D721Med (cell line): ENCODE measurements around the gene ANO5.

Source experiments
- DNase-seq: peaks from one replicate; pipeline ENCODE4 v3.0.0; 2011; ENCODE audit warnings: low spot score; ENCODE audit not compliant: insufficient read length
- FAIRE-seq: peaks from 2 replicates; lab custom pipeline; 2011; peaks lifted over from hg19 to GRCh38; lab: Jason Lieb, UNC
- CTCF ChIP-seq: IDR thresholded peaks from 2 replicates; pipeline ENCODE4 v1.5.1; 2012; ENCODE audit warnings: mild to moderate bottlenecking, control low read depth; ENCODE audit not compliant: insufficient read depth; ENCODE audit errors: missing control alignments

The ANO5 gene

DNA sequence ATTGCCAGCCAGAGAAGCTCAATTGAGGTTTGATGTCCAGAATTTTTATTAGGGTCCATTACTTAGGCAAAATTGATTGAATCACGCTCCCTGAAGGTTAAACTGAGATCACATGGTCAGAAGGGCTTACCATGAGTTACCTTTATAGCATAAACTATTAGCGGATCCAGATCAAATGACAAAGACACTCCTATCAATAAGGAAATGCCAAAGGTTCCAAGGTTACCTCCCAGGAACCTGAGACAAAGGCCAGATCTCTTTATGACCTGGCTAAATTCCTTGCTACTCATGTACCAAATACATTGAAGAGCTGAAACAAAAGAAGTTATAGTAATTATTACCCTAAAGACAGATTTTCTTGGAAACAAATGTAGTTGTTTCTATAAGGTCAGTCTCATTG, 27.8 kb upstream of the ANO5 start:
- TF ChIP-seq CTCF, result no peak
- no peak for DNase-seq
- no peak for FAIRE-seq

DNA sequence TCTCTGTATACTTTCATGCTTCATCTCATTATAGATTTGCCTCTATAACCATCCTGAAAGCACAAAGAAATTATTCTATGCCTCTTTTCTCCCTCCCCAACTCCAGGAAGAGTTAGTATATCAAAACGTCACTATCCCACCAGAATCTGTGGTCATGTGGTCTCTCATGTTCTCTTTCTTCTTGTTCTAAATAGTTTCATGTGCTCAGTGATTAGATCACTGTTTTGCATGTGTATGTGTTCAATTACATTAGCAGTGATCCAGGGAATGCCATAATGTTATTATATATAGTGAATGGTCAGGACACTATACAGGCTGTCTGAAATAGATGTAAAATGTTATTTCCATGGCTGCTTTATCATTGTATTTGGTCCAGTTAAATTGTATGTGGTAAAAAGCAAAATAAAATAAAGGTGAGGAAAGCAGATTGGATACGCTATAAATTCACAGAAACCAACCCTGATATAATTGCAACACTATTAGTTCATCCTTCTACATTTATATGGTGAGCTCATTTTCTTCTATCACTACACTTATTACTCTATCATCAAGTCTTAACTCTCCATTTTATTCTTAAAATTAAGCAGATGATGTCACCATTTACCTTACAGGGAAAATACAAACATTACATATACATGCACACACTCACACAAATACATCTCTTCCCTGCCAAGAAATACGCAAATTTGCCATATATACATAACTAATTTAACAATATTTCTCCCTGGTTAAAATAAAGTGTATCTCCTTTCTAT, 26.9 kb upstream of the ANO5 start:
- no peak for FAIRE-seq
- no peak for DNase-seq
- no peak for TF ChIP-seq CTCF

DNA sequence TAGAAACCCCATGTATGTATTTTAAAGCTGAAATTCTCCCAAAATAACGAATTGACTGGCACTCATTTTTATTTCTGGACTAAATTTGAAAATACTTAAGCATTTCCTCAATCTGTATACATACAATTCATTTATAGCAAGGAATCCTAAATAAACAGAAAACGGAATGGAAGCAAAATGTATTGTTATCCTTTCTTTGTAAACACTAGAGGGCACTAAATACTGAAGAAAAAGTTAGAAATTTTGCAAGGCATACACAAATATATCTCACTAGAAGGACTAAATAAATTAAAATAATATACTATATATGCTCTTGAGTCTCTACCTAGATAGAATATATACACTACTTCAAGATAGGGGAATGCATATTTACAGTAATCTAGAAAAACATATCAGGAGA, 23.1 kb upstream of the ANO5 start:
- FAIRE-seq (no peak), DNase-seq (no peak)
- TF ChIP-seq CTCF, result peak; percentile 59

DNA sequence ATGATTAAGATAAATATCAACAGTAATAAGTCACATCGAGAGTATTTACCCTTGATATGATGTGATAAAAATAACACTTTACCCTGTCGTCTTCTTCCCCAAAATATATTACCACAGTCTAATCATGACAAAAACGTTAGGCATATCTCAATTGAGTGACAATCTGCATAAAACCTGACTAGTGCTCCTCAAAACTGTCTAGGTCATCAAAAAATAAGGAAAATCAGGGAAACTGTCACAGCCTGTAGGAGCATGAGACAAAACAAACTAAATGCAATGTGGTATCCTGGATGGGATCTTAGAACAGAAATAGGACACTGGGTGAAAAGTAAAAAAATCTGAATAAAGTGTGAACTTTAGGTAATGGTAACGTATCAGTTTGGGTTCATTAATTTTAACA, 19.4 kb upstream of the ANO5 start:
- DNase-seq (no peak), FAIRE-seq (no peak)
- no peak for TF ChIP-seq CTCF

DNA sequence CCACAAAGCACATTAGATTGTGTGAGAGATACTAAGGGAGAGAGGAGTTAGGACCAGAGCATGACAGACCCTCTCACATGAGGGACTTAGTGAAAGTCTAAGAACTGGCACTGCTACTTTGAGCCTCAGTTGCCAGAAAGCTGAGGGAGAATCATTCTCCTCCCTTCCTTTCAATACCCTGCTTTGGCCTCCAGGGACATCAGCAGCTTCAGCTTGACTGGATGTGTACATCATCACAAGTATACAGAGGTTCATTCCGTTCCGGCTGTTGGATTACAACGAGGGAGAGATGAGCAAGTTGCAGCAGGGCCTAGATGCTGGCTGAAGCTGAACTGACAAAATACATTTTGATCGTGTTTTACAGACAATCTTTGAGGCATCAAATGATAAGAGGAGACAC, 15.7 kb upstream of the ANO5 start:
- no peak for TF ChIP-seq CTCF
- FAIRE-seq, result no peak
- DNase-seq, result no peak

- FAIRE-seq, result no peak
- no peak for TF ChIP-seq CTCF
- DNase-seq, result no peak
Observed at GRCh38 chr11:22179626-22180025, 13.3 kb upstream of the ANO5 start.

DNA sequence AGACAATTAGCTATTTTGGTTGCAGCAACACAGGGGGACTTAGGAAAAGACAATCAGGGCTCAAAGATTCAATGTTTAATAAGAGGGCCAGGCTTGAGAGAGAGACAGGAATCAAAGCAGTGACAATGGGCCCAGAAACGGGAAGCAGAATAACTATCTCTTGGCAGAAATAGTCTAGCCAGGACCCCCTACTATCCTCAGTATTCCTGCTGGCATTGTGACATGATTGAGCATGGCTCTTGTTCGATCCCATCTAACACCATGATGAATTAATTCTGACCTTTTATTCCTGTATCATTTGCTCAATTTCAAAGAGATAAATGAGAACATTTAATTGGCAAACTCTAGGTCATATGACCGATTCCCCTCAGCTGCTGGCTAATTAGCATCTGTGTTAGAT, 12.8 kb upstream of the ANO5 start:
- FAIRE-seq (no peak), DNase-seq (no peak)
- TF ChIP-seq CTCF, result no peak
